OCI-LY3 (cell line): Measurements from ENCODE around the gene PWP1.

Source experiments
- H2AFZ ChIP-seq: fragments of 200-600, 300-600 bp; shearing (Covaris generic); 2 replicates; pipeline ENCODE4 v1.6.0; 2014; ENCODE audit warnings: antibody characterized with exemption, low read depth, low read length
- H3K27ac ChIP-seq: fragments of 200-600, 300-600 bp; sonication (generic); 2 replicates; pipeline ENCODE4 v1.5.1; 2014; ENCODE audit warnings: mild to moderate bottlenecking, low read length, moderate library complexity, mixed read lengths
- H3K27me3 ChIP-seq: fragments of 200-600, 300-600 bp; sonication (generic); 2 replicates; pipeline ENCODE4 v1.6.1; 2014; ENCODE audit warnings: low read depth, low read length, mixed read lengths
- H3K36me3 ChIP-seq: fragments of 200-600, 300-600 bp; sonication (generic); replicated peaks from 2 replicates; pipeline ENCODE3; 2014; ENCODE audit warnings: low read depth, low read length, mixed read lengths
- H3K4me1 ChIP-seq: fragments of 300-600, 200-600 bp; sonication (generic); 2 replicates; pipeline ENCODE4 v1.6.1; 2014; ENCODE audit warnings: low read length, mixed read lengths
- H3K4me2 ChIP-seq: fragments of 200-600, 300-600 bp; sonication (generic); 2 replicates; pipeline ENCODE4 v1.6.1; 2014; ENCODE audit warnings: low read length, mixed read lengths
- H3K4me3 ChIP-seq: fragments of 300-600, 200-600 bp; sonication (generic); 2 replicates; pipeline ENCODE4 v1.5.1; 2014; ENCODE audit warnings: antibody characterized with exemption, mild to moderate bottlenecking, low read length, moderate library complexity
- H3K79me2 ChIP-seq: fragments of 300-600, 200-600 bp; shearing (Covaris generic); 2 replicates; pipeline ENCODE4 v1.6.1; 2014; ENCODE audit warnings: mild to moderate bottlenecking, low read length, mixed read lengths
- H3K9ac ChIP-seq: fragments of 300-600, 200-600 bp; shearing (Covaris generic); 2 replicates; pipeline ENCODE4 v1.6.0; 2014; ENCODE audit warnings: mild to moderate bottlenecking, low read length, moderate library complexity
- H3K9me3 ChIP-seq: fragments of 200-600, 300-600 bp; shearing (Covaris generic); 2 replicates; pipeline ENCODE4 v1.6.1; 2014; ENCODE audit warnings: low read length, mixed read lengths; ENCODE audit not compliant: insufficient read depth
- H4K20me1 ChIP-seq: fragments of 200-600, 300-600 bp; sonication (generic); 2 replicates; pipeline ENCODE4 v1.6.1; 2016; ENCODE audit warnings: low read length, mixed read lengths; ENCODE audit not compliant: insufficient read depth
- EZH2phosphoT487 ChIP-seq: fragments of 200-600 bp; shearing (Covaris generic); IDR thresholded peaks from 2 replicates; pipeline ENCODE4 v1.6.1; 2018; ENCODE audit warnings: antibody characterized with exemption, mixed run types, low read depth
- TF ChIP-seq, protein P1 (sequence below): fragments of 200-600, 300-600 bp; sonication (generic); IDR thresholded peaks from 2 replicates; pipeline ENCODE4 v1.5.1; 2014; ENCODE audit warnings: antibody characterized with exemption, low read length, low read depth

PWP1 gene

GRCh38 chr12:107759410-107759809, 73.8 kb downstream of the PWP1 start:
- TF ChIP-seq EZH2phosphoT487: no peak
- TF ChIP-seq, protein P1, sequence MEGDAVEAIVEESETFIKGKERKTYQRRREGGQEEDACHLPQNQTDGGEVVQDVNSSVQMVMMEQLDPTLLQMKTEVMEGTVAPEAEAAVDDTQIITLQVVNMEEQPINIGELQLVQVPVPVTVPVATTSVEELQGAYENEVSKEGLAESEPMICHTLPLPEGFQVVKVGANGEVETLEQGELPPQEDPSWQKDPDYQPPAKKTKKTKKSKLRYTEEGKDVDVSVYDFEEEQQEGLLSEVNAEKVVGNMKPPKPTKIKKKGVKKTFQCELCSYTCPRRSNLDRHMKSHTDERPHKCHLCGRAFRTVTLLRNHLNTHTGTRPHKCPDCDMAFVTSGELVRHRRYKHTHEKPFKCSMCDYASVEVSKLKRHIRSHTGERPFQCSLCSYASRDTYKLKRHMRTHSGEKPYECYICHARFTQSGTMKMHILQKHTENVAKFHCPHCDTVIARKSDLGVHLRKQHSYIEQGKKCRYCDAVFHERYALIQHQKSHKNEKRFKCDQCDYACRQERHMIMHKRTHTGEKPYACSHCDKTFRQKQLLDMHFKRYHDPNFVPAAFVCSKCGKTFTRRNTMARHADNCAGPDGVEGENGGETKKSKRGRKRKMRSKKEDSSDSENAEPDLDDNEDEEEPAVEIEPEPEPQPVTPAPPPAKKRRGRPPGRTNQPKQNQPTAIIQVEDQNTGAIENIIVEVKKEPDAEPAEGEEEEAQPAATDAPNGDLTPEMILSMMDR: no peak
- Histone ChIP-seq H3K36me3 (peaks cover 10% of the 10 kb centered on the region), H3K4me2 (peak overlapping the region; percentile 86), H3K79me2 (peaks cover 29% of the 10 kb centered on the region), H3K27me3 (peaks cover 6% of the 10 kb centered on the region), H4K20me1 (peaks cover 3% of the 10 kb centered on the region; the same call in 1 of the 2 replicates), H2AFZ (no peak overlapping the region), H3K4me1 (peaks cover 22% of the 10 kb centered on the region), H3K27ac (no peak overlapping the region), H3K9me3 (no peaks in the 10 kb centered on the region), H3K4me3 (peak overlapping the region; percentile 96), H3K9ac (peak overlapping the region; percentile 79)

- peaks cover 6% of the 10 kb centered on the region for H3K36me3 ChIP-seq
- H3K9ac ChIP-seq: peak overlapping the region; percentile 79
- H3K4me3 ChIP-seq: peak overlapping the region; percentile 96
- no peak overlapping the region for H3K27ac ChIP-seq
- peak overlapping the region; percentile 86 for H3K4me2 ChIP-seq
- H2AFZ ChIP-seq: peak overlapping the region; percentile 35; the same call in 1 of the 2 replicates
- TF ChIP-seq, protein P1: no peak
- no peak for TF ChIP-seq EZH2phosphoT487
- peaks cover 6% of the 10 kb centered on the region for H3K27me3 ChIP-seq
- peaks cover 29% of the 10 kb centered on the region for H3K79me2 ChIP-seq
- no peaks in the 10 kb centered on the region for H3K9me3 ChIP-seq
- H3K4me1 ChIP-seq: peaks cover 22% of the 10 kb centered on the region
- H4K20me1 ChIP-seq: peaks cover 3% of the 10 kb centered on the region; the same call in 1 of the 2 replicates
These were observed 74.7 kb downstream of the PWP1 start for GRCh38 chr12:107760207-107760808.

DNA sequence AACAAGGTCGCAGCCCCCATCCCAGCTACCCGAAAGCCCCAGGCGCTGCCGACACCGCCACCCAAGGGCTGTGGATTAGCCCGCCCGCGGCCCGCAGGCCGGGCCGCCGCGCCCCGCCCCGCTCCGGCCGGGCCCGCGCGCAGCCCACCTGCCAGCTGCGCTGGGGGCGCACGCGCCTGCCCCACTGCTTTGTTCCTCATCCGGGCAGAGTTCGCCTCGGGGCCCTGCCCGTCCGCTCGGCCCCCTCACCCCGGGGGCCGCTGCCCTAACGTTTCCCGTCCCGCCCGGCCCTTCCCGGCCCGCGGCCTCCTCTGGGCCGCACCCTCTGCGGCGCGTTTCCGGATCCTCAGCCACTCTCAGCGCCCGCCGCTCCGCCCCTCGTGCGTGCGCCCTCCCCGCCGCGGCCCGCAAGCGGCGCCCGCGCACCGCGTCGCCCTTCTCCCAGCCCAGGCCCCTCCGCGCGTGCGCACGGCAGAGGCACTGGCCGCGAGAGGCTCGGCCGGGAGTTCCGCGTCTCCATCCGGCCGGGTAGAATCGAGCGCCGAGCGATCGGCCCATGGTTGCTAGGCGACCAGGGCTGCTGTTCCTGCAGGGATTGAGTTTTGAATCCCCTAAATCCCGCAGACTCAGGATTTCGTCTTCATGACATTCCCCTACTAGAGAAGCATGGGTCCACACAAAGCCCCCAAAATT, 75.4 kb downstream of the PWP1 start, which contains the start of gene PRDM4:
Gene PRDM4 (minus strand): TSS at position 329 of the 693 bp plus-strand sequence. CDS start 622 bp downstream, outside the sequence.
- H3K9ac ChIP-seq: peak within 1 kb of the TSS; percentile 83
- H3K4me2 ChIP-seq: peak within 1 kb of the TSS; percentile 98
- H3K79me2 ChIP-seq: peaks cover 29% of the 10 kb centered on the region
- H3K4me3 ChIP-seq: peak within 1 kb of the TSS; percentile 96
- H3K9me3 ChIP-seq: no peaks in the 10 kb centered on the region
- peaks cover 22% of the 10 kb centered on the region for H3K4me1 ChIP-seq
- peaks cover 6% of the 10 kb centered on the region for H3K27me3 ChIP-seq
- H3K36me3 ChIP-seq: peaks cover 6% of the 10 kb centered on the region
- H3K27ac ChIP-seq: no peak within 1 kb of the TSS
- H2AFZ ChIP-seq: peak within 1 kb of the TSS; percentile 100
- TF ChIP-seq, protein P1: peak; percentile 66
- no peak for TF ChIP-seq EZH2phosphoT487
- H4K20me1 ChIP-seq: peaks cover 3% of the 10 kb centered on the region; the same call in 1 of the 2 replicates

- peaks cover 3% of the 10 kb centered on the region; the same call in 1 of the 2 replicates for H4K20me1 ChIP-seq
- peaks cover 22% of the 10 kb centered on the region for H3K4me1 ChIP-seq
- H3K27me3 ChIP-seq: peaks cover 6% of the 10 kb centered on the region
- no peak for TF ChIP-seq EZH2phosphoT487
- TF ChIP-seq, protein P1: no peak
- H3K79me2 ChIP-seq: peaks cover 29% of the 10 kb centered on the region
- peak overlapping the region; percentile 83 for H3K9ac ChIP-seq
- no peak overlapping the region for H3K27ac ChIP-seq
- peak overlapping the region; percentile 100 for H2AFZ ChIP-seq
- no peaks in the 10 kb centered on the region for H3K9me3 ChIP-seq
- peak overlapping the region; percentile 96 for H3K4me3 ChIP-seq
- peak overlapping the region; percentile 98 for H3K4me2 ChIP-seq
- peaks cover 6% of the 10 kb centered on the region for H3K36me3 ChIP-seq
These were observed 75.9 kb downstream of the PWP1 start for GRCh38 chr12:107761502-107761904.
